GM12892 (cell line): ENCODE results near the gene BEAN1.

Experiments
- POLR2A ChIP-seq: IDR thresholded peaks from 2 replicates; pipeline ENCODE4 v1.6.1; 2011; ENCODE audit warnings: low read depth, low read length, control low read depth
- POLR2AphosphoS5 ChIP-seq: IDR thresholded peaks from 2 replicates; pipeline ENCODE4 v1.6.1; 2011; ENCODE audit warnings: low read depth, low read length, control low read depth

DNA sequence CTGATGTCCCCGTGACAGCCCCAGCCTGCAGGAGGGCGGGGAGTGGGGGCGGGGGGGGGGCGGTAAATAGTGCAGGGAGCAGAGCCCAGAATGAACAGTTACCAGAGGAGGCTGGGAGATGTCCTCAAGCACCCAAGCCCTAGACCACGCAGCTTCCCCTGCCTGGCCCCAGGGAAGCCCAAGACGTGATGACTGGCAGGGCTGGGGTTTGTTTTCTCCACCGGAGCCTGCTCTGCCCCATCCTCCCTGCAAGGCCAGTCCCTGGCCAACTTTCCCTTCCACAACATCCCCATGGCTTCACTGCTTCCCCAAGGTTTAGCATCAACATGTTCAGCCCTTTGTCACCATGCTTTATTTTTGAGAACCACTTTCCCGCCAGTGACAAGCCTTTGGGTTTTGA, 1.4 kb upstream of the BEAN1 start:
- TF ChIP-seq POLR2AphosphoS5, result no peak
- no peak for TF ChIP-seq POLR2A
